ENCODE results near the gene TMEM178B.

DNA sequence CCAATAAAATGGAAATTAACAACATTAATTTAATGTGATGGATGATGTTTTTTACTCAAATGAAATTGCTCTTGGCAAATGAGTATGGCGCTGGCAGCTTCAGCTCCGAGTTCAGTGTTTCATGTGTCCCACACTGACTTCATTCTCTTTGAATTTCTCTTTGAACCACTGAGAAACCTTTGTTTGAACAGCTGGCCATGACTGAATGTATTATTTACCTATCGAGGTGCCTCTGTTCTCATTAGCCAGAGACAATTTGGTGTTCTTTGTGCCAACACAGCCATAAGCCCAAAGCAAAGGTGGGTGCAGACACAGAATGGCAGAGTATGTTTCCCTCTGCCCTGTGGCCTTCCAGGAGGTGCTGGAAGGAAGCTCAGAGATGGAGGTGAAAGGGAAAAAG lies 42.1 kb downstream of the TMEM178B start:
- no peak for TF ChIP-seq CTCF (IDR thresholded peaks at IDR 0.05 in 4 of 5, conservative IDR thresholded peaks at IDR 0.05 in 1 of 5)
- no peak for TF ChIP-seq POLR2A (IDR thresholded peaks at IDR 0.05)
